HG02852 (cell line): ENCODE data around the gene ST6GAL1.
A peak's percentile ranks its signal among the peaks of the same experiment; 100 is the strongest.
"Not testable (repeated sequence)": the region's sequence is repeated elsewhere in the genome, so short reads cannot be mapped to it uniquely, and the experiment has no call there.

ENCODE experiments used
- ATAC-seq: cut with Tn5 transposase; IDR thresholded peaks from one replicate; pipeline ENCODE4 v1.9.1; 2021; ENCODE audit warnings: mild to moderate bottlenecking, moderate library complexity; ENCODE audit not compliant: unreplicated experiment

ST6GAL1 gene

GRCh38 chr3:186966406-186966805 lies 36.1 kb downstream of the ST6GAL1 start:
- ATAC-seq, result no peak

- not testable (repeated sequence) for ATAC-seq
Observed at GRCh38 chr3:186967236-186967635, 36.9 kb downstream of the ST6GAL1 start.

DNA sequence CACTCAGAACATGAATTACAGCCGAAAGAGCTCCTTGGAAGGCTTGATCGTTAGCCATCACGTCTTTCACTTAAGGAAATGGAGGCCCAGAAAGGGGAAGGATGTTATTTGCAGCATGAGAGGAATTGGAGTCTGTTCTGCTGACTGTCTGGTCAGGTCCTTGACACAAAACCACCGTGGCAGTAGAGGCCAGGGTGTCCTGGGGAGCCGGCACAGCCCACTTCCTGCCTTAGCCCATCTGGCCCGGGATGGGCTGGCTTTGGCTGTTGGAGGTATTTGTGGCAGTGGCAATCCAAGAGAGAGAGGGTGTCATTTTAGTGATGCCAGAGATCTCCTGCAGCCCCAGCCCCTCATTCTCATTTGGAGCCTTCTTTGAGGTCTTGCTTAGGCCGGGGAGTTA lies 37.4 kb downstream of the ST6GAL1 start:
- no peak for ATAC-seq

DNA sequence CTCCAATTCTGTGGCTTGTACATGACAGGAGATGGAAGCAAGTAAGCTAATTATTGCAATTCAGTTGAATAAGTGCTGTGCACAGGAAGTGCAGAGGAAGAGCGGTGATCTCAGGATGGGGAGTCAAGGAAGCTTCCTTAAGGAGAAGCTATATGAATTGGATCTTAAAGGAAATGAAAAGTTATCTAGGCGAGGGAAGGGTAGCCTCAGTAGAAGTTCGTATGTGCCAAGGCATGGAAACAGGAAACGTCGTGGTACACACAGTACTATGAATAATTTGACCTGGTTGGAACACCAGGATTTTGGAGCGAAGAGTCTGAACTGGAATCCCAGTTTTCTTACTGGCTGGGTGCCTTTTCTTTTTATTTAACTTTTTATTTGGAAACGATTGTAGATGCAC lies 39.3 kb downstream of the ST6GAL1 start:
- ATAC-seq, result no peak

- not testable (repeated sequence) for ATAC-seq
Observed at GRCh38 chr3:186971106-186971505, 40.8 kb downstream of the ST6GAL1 start.

GRCh38 chr3:186971578-186971977 lies 41.3 kb downstream of the ST6GAL1 start:
- no peak for ATAC-seq

- ATAC-seq, result no peak
Observed at GRCh38 chr3:186973702-186974101, 43.4 kb downstream of the ST6GAL1 start.

DNA sequence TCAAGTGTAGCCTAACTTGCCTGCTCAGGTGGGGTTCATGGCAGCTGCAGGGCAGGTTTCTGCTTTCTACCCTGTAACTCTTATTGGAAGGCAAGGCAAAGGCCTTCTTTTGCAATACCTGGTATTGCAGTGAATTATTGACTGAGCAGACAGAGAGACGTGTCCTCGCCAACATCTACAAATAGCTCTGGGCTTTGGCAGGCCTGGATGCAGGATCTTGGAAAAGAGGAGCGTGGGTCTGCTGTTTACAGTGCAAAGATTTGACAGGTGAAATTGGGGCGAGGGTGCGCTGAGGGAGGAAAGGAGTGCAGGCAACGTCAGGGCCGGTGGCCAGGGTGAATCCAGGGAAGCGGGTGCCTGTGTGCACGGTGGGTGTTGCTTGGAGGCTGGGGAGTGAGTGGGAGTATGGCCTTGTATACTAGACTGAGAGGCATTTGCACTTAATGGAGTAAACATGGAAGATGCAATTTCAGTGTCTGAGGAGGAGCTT lies 44.5 kb downstream of the ST6GAL1 start:
- ATAC-seq, result no peak

DNA sequence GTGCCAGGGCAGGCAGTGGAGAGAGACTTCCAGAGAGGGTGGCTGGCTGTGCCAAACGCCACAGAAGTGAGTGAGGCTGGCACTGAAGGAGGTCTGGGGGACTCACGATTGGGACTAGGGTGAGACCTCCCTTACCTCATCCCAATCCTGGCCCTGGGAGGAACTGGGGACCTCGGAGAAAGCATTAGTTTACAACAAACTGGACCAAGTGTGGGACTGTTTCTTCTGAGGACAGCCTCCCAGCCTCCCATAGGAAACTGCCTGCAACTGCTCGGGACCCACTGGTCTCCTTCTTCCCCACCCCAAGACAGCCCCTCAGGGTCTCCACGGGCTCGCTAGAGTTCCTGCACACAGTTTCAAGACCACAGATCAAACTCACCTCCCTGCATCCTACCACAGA lies 45.4 kb downstream of the ST6GAL1 start:
- ATAC-seq, result no peak

DNA sequence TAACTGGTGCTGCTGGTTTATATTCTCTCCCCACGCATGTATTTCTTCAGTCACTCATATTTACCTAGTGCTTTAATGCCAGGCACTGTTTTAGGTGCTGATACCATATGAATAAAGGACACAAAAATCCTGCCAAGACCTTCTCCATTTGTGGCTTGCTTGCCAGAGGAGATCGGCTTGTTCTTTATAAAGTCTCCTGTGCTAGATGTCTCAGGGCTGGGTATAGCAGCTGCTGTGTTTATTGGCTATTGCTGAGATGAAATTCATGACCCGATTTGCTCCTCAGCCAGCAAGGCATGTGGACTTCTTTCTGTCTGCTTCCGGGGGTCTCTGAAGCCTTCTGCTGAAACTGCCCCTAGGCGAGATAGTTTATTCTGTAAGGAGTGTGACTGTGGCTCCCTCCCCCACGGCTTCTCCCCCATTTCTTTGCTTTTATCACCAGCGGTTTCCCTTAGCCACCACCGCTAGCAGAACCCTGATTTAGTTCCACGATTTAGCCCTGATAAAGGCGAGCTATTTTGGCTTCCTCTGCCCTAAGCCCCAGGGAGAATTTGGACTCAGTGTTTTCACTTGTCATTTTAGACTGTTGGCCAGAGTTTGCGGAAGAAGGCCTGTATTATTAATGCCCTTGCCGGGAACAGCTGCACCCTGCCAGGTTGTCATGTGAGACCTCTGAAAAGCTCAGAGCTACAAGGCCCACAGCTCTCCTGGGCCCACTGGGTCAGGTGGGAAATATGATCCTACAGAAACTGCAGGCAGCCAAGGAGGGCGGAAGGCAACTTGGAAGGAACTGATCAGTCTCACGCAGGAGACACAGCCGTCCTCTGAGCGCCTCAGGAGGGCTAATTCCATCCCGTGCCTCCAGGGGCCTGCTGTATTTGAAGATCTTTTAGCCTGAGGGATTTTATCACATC lies 46.8 kb downstream of the ST6GAL1 start:
- ATAC-seq, result no peak

DNA sequence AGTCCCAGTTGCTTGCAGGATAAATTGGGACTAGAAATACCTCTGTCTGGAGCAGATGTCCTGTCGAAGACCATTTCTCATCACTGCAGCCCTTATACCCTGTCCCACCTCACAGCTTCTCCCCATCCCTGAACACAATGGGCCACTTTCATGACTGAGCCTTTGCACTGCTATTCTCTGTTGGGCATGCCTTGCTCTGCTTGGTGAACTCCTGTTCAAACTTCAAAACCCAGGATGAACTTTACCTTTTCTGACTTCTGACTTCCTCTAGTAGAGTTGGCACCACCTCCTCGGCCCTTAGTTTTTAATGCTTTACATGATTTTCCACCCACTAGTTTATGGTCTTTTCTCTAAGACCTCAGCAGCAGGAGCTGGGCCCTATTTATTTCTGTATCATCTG lies 48.4 kb downstream of the ST6GAL1 start:
- ATAC-seq, result no peak

GRCh38 chr3:186979852-186980251 lies 49.5 kb downstream of the ST6GAL1 start:
- ATAC-seq, result no peak

GRCh38 chr3:186980989-186981388 lies 50.7 kb downstream of the ST6GAL1 start:
- ATAC-seq, result no peak

DNA sequence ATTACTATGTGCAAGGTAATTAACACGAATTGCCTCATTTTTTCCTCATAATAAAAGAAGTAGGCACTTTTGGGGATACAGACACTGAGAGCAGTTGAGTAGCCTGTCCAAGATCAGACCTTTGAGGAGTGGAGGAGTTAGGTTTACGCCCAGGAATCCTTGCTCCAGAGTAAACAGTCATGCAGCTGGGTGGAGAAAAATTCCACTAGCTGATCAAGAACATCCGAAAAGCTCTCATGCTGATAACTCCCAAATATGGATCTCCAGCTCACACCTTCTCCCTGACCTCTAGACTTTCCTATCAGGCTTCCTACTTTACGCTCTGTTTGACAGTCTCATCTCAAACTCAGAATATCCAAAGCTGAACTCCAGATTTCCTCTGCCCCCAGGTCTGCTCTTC lies 53.3 kb downstream of the ST6GAL1 start:
- no peak for ATAC-seq

GRCh38 chr3:186984064-186984463 lies 53.7 kb downstream of the ST6GAL1 start:
- ATAC-seq, result no peak

GRCh38 chr3:186985661-186986364 lies 55.5 kb downstream of the ST6GAL1 start:
- peak; percentile 66 for ATAC-seq

- no peak for ATAC-seq
Observed at GRCh38 chr3:186986406-186986805, 56.1 kb downstream of the ST6GAL1 start.

- no peak for ATAC-seq
Observed at GRCh38 chr3:186986816-186987215, 56.5 kb downstream of the ST6GAL1 start.

DNA sequence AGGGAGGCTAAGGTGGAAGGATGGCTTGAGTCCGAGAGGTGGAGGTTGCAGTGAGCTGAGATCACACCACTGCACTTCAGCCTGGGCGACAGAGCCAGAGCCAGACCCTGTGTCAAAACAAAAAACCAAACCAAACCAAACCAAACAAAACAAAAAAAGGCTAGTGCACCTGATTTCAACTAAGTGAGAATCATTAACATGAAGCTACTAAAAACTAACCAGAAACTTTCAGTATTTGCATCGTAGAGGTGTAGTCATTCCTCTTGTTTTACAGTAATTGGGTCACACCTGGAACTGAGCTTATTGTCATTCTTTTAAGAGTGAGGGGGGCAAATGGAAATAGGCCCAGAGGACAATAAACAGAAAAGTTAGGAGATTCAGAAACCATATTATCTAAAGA lies 58.5 kb downstream of the ST6GAL1 start:
- ATAC-seq, result peak; percentile 70

- ATAC-seq, result no peak
Observed at GRCh38 chr3:186989429-186989828, 59.1 kb downstream of the ST6GAL1 start.

DNA sequence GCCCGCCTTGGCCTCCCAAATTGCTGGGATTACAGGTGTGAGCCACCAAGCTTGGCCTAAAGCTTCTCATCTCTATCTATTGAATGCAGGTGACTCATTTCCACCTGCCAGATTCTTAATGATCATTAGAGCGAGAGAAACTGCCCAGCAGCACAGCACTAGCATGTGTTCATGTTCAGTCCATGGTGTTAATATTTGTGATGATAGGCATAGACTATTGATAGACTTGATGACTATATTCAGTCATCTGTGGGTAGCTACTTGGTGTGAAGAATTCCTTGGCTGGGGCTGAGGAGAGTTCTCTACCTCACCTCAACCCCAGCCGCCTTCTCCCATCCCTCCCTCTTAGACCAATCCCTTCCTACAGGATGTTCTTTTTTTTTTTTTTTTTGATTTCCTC lies 60.0 kb downstream of the ST6GAL1 start:
- ATAC-seq, result no peak

- no peak for ATAC-seq
Observed at GRCh38 chr3:186990878-186991308, 60.6 kb downstream of the ST6GAL1 start.
